Heart left ventricle (tissue), 13 donors: ENCODE measurements around the gene SV2A.

Experiments used
- POLR2A ChIP-seq, 2 donors: fragments of 450-650 bp; IDR thresholded peaks; one replicate each; pipeline ENCODE4 v1.6.1; 2017; ENCODE audit warnings: antibody characterized with exemption in 2 of 2, mild to moderate bottlenecking in 2 of 2, moderate library complexity in 2 of 2
- TF ChIP-seq, protein P1 (sequence below), 12 donors: fragments of 200-600 bp; sonication (generic) in 4 of 12; IDR thresholded peaks; one replicate each; pipeline versions ENCODE4 v1.5.0 to v1.8.0; 2018 to 2022; ENCODE audit warnings: antibody characterized with exemption in 12 of 12, mild to moderate bottlenecking in 5 of 12
- donor health status: ischemic (EF 13 %, LVEDD 7.1; RV severe dilation, severe dysfunction).
- donor health status: DM: no; HTN: yes; CAD: no.
- donor health status: DM: no; HTN: no; CAD: no.
- donor health status: ischemic (EF 25% LVEDD 6.9; RV normal size, moderate dysfunction).
- donor health status: ischemic (EF 25% LVEDD 5.7; RV mildly dilated, moderate dysfunction).
- donor health status: ischemic (EF 35%, LVEDD 5.7; RV mildly dilated, moderate dysfunction).
- donor health status: nonischemic (EF 11% LVEDD 7.7; RV severe dilation, severe dysfunction).
- donor health status: DM: yes; HTN: yes; CAD: no.
- donor health status: PGD.
- donor health status: ischemic (EF 29% LVEDD 5.4; RV normal size, mild dysfunction).
- donor health status: nonischemic (EF 23%, LVEDD 6.1; RV moderate dilation, normal function).

GRCh38 chr1:149936992-149937705 lies 19.5 kb upstream of the SV2A start:
- TF ChIP-seq, protein P1, sequence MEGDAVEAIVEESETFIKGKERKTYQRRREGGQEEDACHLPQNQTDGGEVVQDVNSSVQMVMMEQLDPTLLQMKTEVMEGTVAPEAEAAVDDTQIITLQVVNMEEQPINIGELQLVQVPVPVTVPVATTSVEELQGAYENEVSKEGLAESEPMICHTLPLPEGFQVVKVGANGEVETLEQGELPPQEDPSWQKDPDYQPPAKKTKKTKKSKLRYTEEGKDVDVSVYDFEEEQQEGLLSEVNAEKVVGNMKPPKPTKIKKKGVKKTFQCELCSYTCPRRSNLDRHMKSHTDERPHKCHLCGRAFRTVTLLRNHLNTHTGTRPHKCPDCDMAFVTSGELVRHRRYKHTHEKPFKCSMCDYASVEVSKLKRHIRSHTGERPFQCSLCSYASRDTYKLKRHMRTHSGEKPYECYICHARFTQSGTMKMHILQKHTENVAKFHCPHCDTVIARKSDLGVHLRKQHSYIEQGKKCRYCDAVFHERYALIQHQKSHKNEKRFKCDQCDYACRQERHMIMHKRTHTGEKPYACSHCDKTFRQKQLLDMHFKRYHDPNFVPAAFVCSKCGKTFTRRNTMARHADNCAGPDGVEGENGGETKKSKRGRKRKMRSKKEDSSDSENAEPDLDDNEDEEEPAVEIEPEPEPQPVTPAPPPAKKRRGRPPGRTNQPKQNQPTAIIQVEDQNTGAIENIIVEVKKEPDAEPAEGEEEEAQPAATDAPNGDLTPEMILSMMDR (IDR thresholded peaks at IDR 0.05): no peak
- TF ChIP-seq POLR2A (IDR thresholded peaks at IDR 0.05): no peak
